ENCODE measurements around the gene TUBA4A. TPM values are rescaled to one million over a fixed set of nuclear protein-coding genes. Genes with fewer than 3 reads are reported as not detected.

Gene TUBA4A
- total and polyA plus RNA-seq, 2 of the 8 experiments (the other 6 are each of a cell fraction or from before 2014, with no cell fraction given) = 67.3 to 172 TPM

DNA sequence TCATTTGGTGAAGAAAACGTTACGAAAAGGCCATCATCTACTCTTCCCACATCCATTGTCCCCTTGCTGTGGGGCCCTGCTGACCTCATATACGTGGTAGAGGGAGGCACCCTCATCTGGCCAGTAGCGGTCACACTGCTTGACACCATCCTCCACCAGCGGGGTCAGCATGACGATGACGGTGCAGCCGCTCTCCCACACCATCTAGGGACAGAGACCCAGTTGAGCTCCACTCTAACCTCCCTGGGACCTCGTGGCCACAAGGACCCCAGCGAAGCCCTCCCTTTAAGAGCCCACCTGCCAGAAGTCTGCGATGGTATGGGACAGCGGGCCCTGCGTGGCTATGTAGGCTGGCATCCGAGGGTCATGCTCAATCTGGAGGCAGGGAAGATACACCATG, 42.4 kb upstream of the TUBA4A start:
- Histone ChIP-seq H2BK12ac (ENCODE audit: low read depth, low read length) (no peak overlapping the region), H3K4me2 (ENCODE audit: insufficient read depth in 1 of 2, low read depth in 2 of 2, low read length in 2 of 2) (no peak overlapping the region), H3K4me1 (replicated peaks in 1 of 4; ENCODE audit: control insufficient read depth in 3 of 4, insufficient read depth in 4 of 4, low read length in 3 of 4) (peaks cover 0 to 8% (median 3%) of the 10 kb centered on the region in 4 experiments; a peak in 4 of 7 replicates), H3K4ac (replicated peaks; ENCODE audit: insufficient read length, low read depth, low read length) (peak overlapping the region; percentile 14), H3K4me3 (ENCODE audit: extremely low read depth in 1 of 4, insufficient read depth in 2 of 4, low read depth in 3 of 4, low read length in 4 of 4) (no peak overlapping the region; a peak in 2 of 8 replicates), H4K5ac (ENCODE audit: insufficient read length, low read depth, low read length) (no peak overlapping the region), H2BK20ac (ENCODE audit: low read length) (no peak overlapping the region), H3K79me1 (ENCODE audit: low read depth, low read length) (no peaks in the 10 kb centered on the region; the same call in 1 of the 2 replicates), H2AK5ac (ENCODE audit: low read depth, low read length) (peak overlapping the region; percentile 57; the same call in 1 of the 2 replicates), H3K23me2 (ENCODE audit: low read depth, low read length) (peaks cover 4% of the 10 kb centered on the region; the same call in 1 of the 2 replicates), H3K36me3 (ENCODE audit: control insufficient read depth in 2 of 4, insufficient read depth in 4 of 4, low read length in 3 of 4) (no peaks in the 10 kb centered on the region), H2BK120ac (replicated peaks; ENCODE audit: low read depth, low read length) (no peak overlapping the region), H3K9ac (replicated peaks in 1 of 4; ENCODE audit: extremely low read depth in 1 of 4, low read depth in 3 of 4, low read length in 3 of 4) (no peak overlapping the region), H4K20me1 (replicated peaks in 1 of 2; ENCODE audit: control insufficient read depth in 1 of 2, insufficient read depth in 2 of 2, low read length in 2 of 2) (no peaks in the 10 kb centered on the region), H3K79me2 (ENCODE audit: control insufficient read depth in 1 of 2, insufficient read depth in 2 of 2, low read length in 2 of 2) (no peaks in the 10 kb centered on the region), H3K9me3 (ENCODE audit: insufficient read depth in 2 of 2, low read depth in 1 of 2, low read length in 1 of 2) (0 out of 4 replicates have a peak, but pooled peaks cover 0 to 5% of the 10 kb centered on the region in 2 experiments), H3K27me3 (replicated peaks in 1 of 4; ENCODE audit: control insufficient read depth in 3 of 4, extremely low read depth in 1 of 4, insufficient read depth in 3 of 4, low read length in 3 of 4) (peaks cover 0 to 36% (median 19%) of the 10 kb centered on the region in 4 experiments; a peak in 6 of 7 replicates), H4K91ac (replicated peaks; ENCODE audit: insufficient read length, low read length) (no peak overlapping the region), H2BK15ac (ENCODE audit: low read length) (no peak overlapping the region), H2BK5ac (ENCODE audit: low read depth, low read length) (no peak overlapping the region; the same call in 1 of the 2 replicates), H3K27ac (ENCODE audit: low read depth, low read length) (no peak overlapping the region), H2AFZ (ENCODE audit: low read length) (no peak overlapping the region), H3K14ac (ENCODE audit: insufficient read length) (no peak overlapping the region), H3K23ac (ENCODE audit: insufficient read length) (no peak overlapping the region), H4K8ac (ENCODE audit: extremely low read depth, insufficient read depth, low read length) (no peak overlapping the region), H3K56ac (replicated peaks; ENCODE audit: insufficient read length, low read depth, low read length) (no peak overlapping the region), H3K18ac (ENCODE audit: extremely low read depth, low read length) (no peak overlapping the region)
- WGBS, 2 experiments (ENCODE audit: extremely low coverage in 1 of 2, insufficient coverage in 1 of 2, insufficient read length in 1 of 2, insufficient replicate concordance in 2 of 2, low coverage in 1 of 2, low lambda C conversion rate in 2 of 2, missing lambda C conversion rate in 1 of 2) = 90% methylated on average over 14 of the region's 14 CpGs; no CpG with 5 or more reads in 1 of the 2 experiments
- DNase-seq (ENCODE audit: low read depth in 1 of 2, low spot score in 2 of 2) (no peak), FAIRE-seq (no peak)
- ChIA-PET CTCF (ENCODE audit: partially characterized antibody) (interaction anchor here (0.6 to 11.7 kb wide), 25 partner anchors 8 to 295 kb away, joined by 3 to 220 read pairs (median 7); partner anchors contain the start of genes DNAJB2, GLB1L, PTPRN and SLC23A3), POLR2A (ENCODE audit: partially characterized antibody) (interaction anchor here (1.8 to 4.3 kb wide), 3 partner anchors 10 to 119 kb away, joined by 9 to 33 read pairs (median 13); partner anchors contain the start of genes CNPPD1 and DNAJB2)
- TF ChIP-seq MAFK (IDR thresholded peaks at IDR 0.05; ENCODE audit: low read depth, low read length) (no peak), KDM5A (IDR thresholded peaks at IDR 0.05; ENCODE audit: low read length) (no peak), NANOG (IDR thresholded peaks at IDR 0.05; ENCODE audit: insufficient read depth, low read depth, low read length, poor library complexity, severe bottlenecking) (no peak), SAP30 (IDR thresholded peaks at IDR 0.05; ENCODE audit: insufficient read depth, insufficient replicate concordance, low read length) (no peak), NRF1 (IDR thresholded peaks at IDR 0.05; ENCODE audit: low read depth, low read length) (no peak), TCF12 (IDR thresholded peaks at IDR 0.05; ENCODE audit: low read depth, low read length) (no peak), CREB1 (IDR thresholded peaks at IDR 0.05) (no peak), SP2 (IDR thresholded peaks at IDR 0.05; ENCODE audit: low read length) (no peak), RXRA (IDR thresholded peaks at IDR 0.05; ENCODE audit: insufficient read depth, low read depth, low read length) (no peak), RBBP5 (IDR thresholded peaks at IDR 0.05; ENCODE audit: borderline replicate concordance, low read depth, low read length) (no peak), SIX5 (IDR thresholded peaks at IDR 0.05; ENCODE audit: low read depth, low read length) (no peak), PHF8 (conservative IDR thresholded peaks at IDR 0.05; ENCODE audit: low read depth, low read length) (no peak)
- TF ChIP-seq, protein P1, sequence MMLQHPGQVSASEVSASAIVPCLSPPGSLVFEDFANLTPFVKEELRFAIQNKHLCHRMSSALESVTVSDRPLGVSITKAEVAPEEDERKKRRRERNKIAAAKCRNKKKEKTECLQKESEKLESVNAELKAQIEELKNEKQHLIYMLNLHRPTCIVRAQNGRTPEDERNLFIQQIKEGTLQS (IDR thresholded peaks at IDR 0.05; ENCODE audit: insufficient read depth, low read depth, low read length) = no peak

Measured in H1 (cell line).